Left ventricle myocardium inferior (tissue), 1 donor: Measurements from ENCODE around the gene SVIL. TPM values are rescaled to one million over a fixed set of nuclear protein-coding genes. Genes with fewer than 3 reads are reported as not detected.
"Not testable (repeated sequence)": the region's sequence is repeated elsewhere in the genome, so short reads cannot be mapped to it uniquely, and the experiment has no call there.

Experiments used
- DNase-seq: peaks from one replicate; pipeline ENCODE4 v3.0.0-alpha.2; 2020
- H3K27ac ChIP-seq: fragments of 200-600 bp; replicated peaks from 2 replicates; pipeline ENCODE4 v1.8.0; 2021
- H3K27me3 ChIP-seq: fragments of 200-600 bp; 2 replicates; pipeline ENCODE4 v1.8.0; 2021; ENCODE audit warnings: low read depth
- H3K36me3 ChIP-seq: fragments of 200-600 bp; 2 replicates; pipeline ENCODE4 v1.8.0; 2021
- H3K4me1 ChIP-seq: fragments of 200-600 bp; 2 replicates; pipeline ENCODE4 v1.8.0; 2021
- H3K4me3 ChIP-seq: fragments of 200-600 bp; 2 replicates; pipeline ENCODE4 v1.8.0; 2021; ENCODE audit warnings: mild to moderate bottlenecking, moderate library complexity
- H3K9me3 ChIP-seq: fragments of 200-600 bp; replicated peaks from 2 replicates; pipeline ENCODE4 v1.8.0; 2021
- intact Hi-C: fragments of 100-400 bp; cut with micrococcal nuclease; formaldehyde crosslinking; loops from one replicate; pipeline ENCODE4 v1.11.0; 2022
- total RNA-seq: library from RNA; stranded (reverse); fragmentation: NEBNext Ultra II Directional; extraction: Animal tissue kit (Norgen Biotek cat#: 25700); gene quantifications from one replicate; pipeline ENCODE4 v1.2.1, GENCODE V29; 2021
- TF ChIP-seq, protein P1 (sequence below): fragments of 200-600 bp; IDR thresholded peaks from 2 replicates; pipeline ENCODE4 v1.8.0; 2021; ENCODE audit warnings: antibody characterized with exemption, mild to moderate bottlenecking, borderline replicate concordance
- donor health status: DM: no; HTN: yes; CAD: no; lungs with severe emphysema.

The SVIL gene
- total RNA-seq, 1 donor from 2014 or later: 403 TPM

- peaks cover 75% of the 10 kb centered on the region for H3K36me3 ChIP-seq
- H3K27me3 ChIP-seq: no peaks in the 10 kb centered on the region
- DNase-seq: no peak
- no peak overlapping the region for H3K27ac ChIP-seq
- no peaks in the 10 kb centered on the region for H3K4me1 ChIP-seq
- H3K4me3 ChIP-seq: no peak overlapping the region
- intact Hi-C loops: no loop called here
- no peaks in the 10 kb centered on the region for H3K9me3 ChIP-seq
- TF ChIP-seq, protein P1, sequence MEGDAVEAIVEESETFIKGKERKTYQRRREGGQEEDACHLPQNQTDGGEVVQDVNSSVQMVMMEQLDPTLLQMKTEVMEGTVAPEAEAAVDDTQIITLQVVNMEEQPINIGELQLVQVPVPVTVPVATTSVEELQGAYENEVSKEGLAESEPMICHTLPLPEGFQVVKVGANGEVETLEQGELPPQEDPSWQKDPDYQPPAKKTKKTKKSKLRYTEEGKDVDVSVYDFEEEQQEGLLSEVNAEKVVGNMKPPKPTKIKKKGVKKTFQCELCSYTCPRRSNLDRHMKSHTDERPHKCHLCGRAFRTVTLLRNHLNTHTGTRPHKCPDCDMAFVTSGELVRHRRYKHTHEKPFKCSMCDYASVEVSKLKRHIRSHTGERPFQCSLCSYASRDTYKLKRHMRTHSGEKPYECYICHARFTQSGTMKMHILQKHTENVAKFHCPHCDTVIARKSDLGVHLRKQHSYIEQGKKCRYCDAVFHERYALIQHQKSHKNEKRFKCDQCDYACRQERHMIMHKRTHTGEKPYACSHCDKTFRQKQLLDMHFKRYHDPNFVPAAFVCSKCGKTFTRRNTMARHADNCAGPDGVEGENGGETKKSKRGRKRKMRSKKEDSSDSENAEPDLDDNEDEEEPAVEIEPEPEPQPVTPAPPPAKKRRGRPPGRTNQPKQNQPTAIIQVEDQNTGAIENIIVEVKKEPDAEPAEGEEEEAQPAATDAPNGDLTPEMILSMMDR: no peak
Measured at GRCh38 chr10:29492774-29493173, 142.0 kb downstream of the SVIL start.

DNA sequence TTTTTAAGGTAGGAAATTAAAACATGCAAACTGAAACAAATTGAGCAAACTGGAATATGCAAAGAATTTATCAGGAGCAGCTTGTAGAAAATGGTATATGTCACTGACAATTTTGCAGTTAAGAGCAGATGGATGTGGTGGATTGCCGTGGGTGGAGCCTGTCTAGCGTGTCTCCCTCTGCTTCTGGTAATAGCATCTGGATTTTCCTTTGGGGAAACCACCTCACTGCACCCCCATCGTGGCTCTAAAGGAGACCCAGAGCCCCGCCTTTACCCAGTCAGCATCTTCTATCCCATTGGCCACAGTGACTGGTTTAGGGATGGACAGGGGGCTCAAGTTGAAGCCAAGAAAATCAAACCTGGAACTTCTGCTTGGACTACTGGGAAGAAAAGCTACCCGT, 142.9 kb downstream of the SVIL start:
- Histone ChIP-seq H3K36me3 (peaks cover 84% of the 10 kb centered on the region), H3K9me3 (no peaks in the 10 kb centered on the region), H3K4me1 (no peaks in the 10 kb centered on the region), H3K27me3 (no peaks in the 10 kb centered on the region), H3K27ac (no peak overlapping the region), H3K4me3 (no peak overlapping the region)
- DNase-seq: no peak
- intact Hi-C loops: no loop called here
- TF ChIP-seq, protein P1: no peak

DNA sequence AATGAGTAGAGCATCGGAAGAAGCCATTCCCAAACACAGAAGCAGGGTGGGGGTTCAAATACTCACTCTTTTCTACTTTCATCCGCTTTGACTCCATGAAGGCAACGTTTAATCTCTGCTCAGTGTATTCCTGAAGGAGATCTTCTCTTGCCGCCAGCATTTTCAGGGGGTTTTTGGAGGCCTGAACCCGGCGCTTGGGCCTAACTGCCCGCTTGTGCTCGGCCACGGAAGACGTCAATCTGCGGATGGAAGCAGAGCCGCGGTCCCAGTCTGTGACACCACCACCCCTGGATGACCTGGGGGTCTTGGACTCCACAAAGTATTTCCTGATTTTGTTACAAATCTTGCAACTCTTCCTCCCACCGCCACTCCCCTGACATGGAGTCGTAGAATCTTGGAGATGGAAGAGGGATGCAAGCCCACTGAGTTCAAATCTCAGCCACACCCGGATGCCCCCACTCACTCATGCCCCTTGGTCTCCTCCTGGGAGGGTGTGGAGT, 143.9 kb downstream of the SVIL start:
- H3K27me3 ChIP-seq, intact Hi-C loops, H3K27ac ChIP-seq, H3K4me3 ChIP-seq, DNase-seq, H3K4me1 ChIP-seq, H3K9me3 ChIP-seq: not testable (repeated sequence)
- H3K36me3 ChIP-seq: peaks cover 95% of the 10 kb centered on the region

DNA sequence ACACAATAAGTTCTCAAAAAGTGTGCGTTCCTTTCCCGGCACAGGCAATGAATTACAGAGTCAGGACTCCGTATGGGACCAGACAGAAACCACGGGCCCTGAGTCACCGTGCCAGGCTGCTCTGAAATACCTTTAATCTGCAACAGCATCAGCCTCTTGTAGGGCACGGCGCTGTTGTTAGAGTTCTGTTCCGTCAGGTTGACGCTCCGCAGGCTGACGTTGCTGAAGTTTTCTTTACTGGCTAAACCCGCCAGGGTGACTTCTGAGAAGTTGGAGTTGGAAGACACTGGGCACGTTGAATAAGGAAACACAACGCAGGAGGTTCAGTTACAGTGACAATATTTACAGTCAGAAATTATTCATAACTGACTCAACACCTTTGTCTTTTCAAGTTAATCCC, 146.3 kb downstream of the SVIL start:
- peaks cover 91% of the 10 kb centered on the region for H3K36me3 ChIP-seq
- H3K4me3 ChIP-seq, DNase-seq, H3K9me3 ChIP-seq, H3K27me3 ChIP-seq, intact Hi-C loops, H3K27ac ChIP-seq: not testable (repeated sequence)
- H3K4me1 ChIP-seq: peaks cover 22% of the 10 kb centered on the region

DNA sequence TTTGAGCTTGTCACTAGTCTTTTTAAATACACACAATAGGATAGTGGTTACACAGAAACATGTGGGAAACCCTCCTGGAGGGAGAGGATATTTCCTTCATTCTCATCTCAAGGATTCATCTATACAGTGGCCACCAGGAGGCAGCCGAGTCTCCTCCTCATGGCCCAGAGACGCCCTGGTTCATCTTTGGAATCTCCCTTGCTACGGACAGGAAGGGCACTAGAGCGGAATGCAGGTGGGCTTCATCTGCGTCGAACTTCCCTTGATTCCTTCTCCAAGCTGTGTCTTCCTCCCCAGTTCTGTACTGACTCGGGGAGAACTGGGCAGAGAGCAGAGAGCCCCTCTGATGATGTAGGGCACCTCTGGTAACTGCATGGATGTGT, 146.9 kb downstream of the SVIL start:
- H3K9me3 ChIP-seq, H3K4me3 ChIP-seq, intact Hi-C loops, H3K27ac ChIP-seq, DNase-seq, H3K27me3 ChIP-seq: not testable (repeated sequence)
- H3K4me1 ChIP-seq: peaks cover 28% of the 10 kb centered on the region
- TF ChIP-seq, protein P1: peak; percentile 29
- H3K36me3 ChIP-seq: peaks cover 88% of the 10 kb centered on the region

GRCh38 chr10:29487032-29487883, 147.5 kb downstream of the SVIL start:
- Histone ChIP-seq H3K4me1 (peaks cover 34% of the 10 kb centered on the region), H3K36me3 (peaks cover 82% of the 10 kb centered on the region)
- intact Hi-C loops, H3K27ac ChIP-seq, H3K27me3 ChIP-seq, DNase-seq, H3K4me3 ChIP-seq, H3K9me3 ChIP-seq: not testable (repeated sequence)

GRCh38 chr10:29486433-29486832, 148.3 kb downstream of the SVIL start:
- no peaks in the 10 kb centered on the region for H3K27me3 ChIP-seq
- intact Hi-C loops: no loop called here
- peaks cover 42% of the 10 kb centered on the region for H3K4me1 ChIP-seq
- DNase-seq: no peak
- no peaks in the 10 kb centered on the region for H3K9me3 ChIP-seq
- no peak overlapping the region for H3K27ac ChIP-seq
- TF ChIP-seq, protein P1: no peak
- peaks cover 74% of the 10 kb centered on the region for H3K36me3 ChIP-seq
- no peak overlapping the region for H3K4me3 ChIP-seq

GRCh38 chr10:29484677-29485076, 150.1 kb downstream of the SVIL start:
- H3K27ac ChIP-seq, H3K4me3 ChIP-seq, intact Hi-C loops, H3K27me3 ChIP-seq, H3K9me3 ChIP-seq, DNase-seq: not testable (repeated sequence)
- peaks cover 42% of the 10 kb centered on the region for H3K4me1 ChIP-seq
- H3K36me3 ChIP-seq: peaks cover 72% of the 10 kb centered on the region
